Mesothelial cell of epicardium (in vitro differentiated cells): Measurements from ENCODE around the gene PEX10. TPM values are rescaled to one million over a fixed set of nuclear protein-coding genes. Genes with fewer than 3 reads are reported as not detected.
"Not testable (repeated sequence)": the region's sequence is repeated elsewhere in the genome, so short reads cannot be mapped to it uniquely, and the experiment has no call there.

Experiments used
- DNase-seq, 2 experiments: peaks; one replicate each; pipeline ENCODE4 v3.0.0; 2021; ENCODE audit warnings: low spot score in 2 of 2; ENCODE audit not compliant: unreplicated experiment in 2 of 2
- H3K27ac Mint-ChIP-seq: 2 replicates; pipeline ENCODE4 v1.8.0; 2021; ENCODE audit warnings: mixed read lengths
- H3K27me3 Mint-ChIP-seq: 2 replicates; pipeline ENCODE4 v1.8.0; 2021; ENCODE audit warnings: low read depth, mixed read lengths
- H3K36me3 Mint-ChIP-seq: 2 replicates; pipeline ENCODE4 v1.8.0; 2021; ENCODE audit warnings: mixed read lengths
- H3K4me1 Mint-ChIP-seq: 2 replicates; pipeline ENCODE4 v1.8.0; 2021; ENCODE audit warnings: mixed read lengths
- H3K4me3 Mint-ChIP-seq: 2 replicates; pipeline ENCODE4 v1.8.0; 2021; ENCODE audit warnings: mild to moderate bottlenecking, moderate library complexity, mixed read lengths
- H3K9me3 Mint-ChIP-seq: 2 replicates; pipeline ENCODE4 v1.8.0; 2021; ENCODE audit warnings: mixed read lengths
- total RNA-seq: library from RNA; stranded (reverse); gene quantifications from 3 replicates; pipeline ENCODE4 v1.2.1, GENCODE V29; 2021
- TF ChIP-seq, protein P1 (sequence below): fragments of 200-600 bp; sonication (generic); IDR thresholded peaks from one replicate; pipeline ENCODE4 v1.5.0; 2021; ENCODE audit warnings: antibody characterized with exemption; ENCODE audit not compliant: unreplicated experiment

The PEX10 gene
- 25.8 to 26.6 TPM (median 25.9 TPM) in 3 replicates for total RNA-seq

DNA sequence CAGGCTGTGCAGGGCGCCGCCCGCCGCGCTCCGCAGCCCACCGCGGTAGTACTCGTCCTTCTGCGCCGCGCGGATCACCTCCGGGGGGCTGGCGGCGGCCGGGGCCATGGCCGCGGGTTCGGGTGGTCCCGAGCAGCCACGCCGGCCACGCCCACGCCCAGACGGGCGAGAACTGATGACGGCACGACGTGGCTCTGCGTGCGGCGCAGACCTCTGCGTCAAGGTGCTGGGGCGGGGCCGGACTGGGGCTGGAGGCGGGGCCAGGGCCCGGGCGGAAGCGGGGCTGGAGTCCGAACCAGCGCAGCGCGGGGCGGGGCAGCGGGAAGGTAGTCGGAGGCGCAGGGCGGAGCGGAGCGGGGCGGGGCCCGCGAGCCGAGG, at the start of gene PEX10:
Gene PEX10, minus strand, starts transcription at position 170 of the 378 bp plus-strand sequence. Its CDS starts 62 bp downstream, at position 108.
- peaks cover 11% of the 10 kb centered on the region for H3K27me3 Mint-ChIP-seq
- H3K4me3 Mint-ChIP-seq = peak within 1 kb of the TSS; percentile 87
- no peaks in the 10 kb centered on the region for H3K9me3 Mint-ChIP-seq
- H3K27ac Mint-ChIP-seq = peak within 1 kb of the TSS; percentile 78
- peak; percentile 99 for DNase-seq
- H3K36me3 Mint-ChIP-seq = peaks cover 4% of the 10 kb centered on the region
- peaks cover 26% of the 10 kb centered on the region for H3K4me1 Mint-ChIP-seq
- TF ChIP-seq, protein P1, sequence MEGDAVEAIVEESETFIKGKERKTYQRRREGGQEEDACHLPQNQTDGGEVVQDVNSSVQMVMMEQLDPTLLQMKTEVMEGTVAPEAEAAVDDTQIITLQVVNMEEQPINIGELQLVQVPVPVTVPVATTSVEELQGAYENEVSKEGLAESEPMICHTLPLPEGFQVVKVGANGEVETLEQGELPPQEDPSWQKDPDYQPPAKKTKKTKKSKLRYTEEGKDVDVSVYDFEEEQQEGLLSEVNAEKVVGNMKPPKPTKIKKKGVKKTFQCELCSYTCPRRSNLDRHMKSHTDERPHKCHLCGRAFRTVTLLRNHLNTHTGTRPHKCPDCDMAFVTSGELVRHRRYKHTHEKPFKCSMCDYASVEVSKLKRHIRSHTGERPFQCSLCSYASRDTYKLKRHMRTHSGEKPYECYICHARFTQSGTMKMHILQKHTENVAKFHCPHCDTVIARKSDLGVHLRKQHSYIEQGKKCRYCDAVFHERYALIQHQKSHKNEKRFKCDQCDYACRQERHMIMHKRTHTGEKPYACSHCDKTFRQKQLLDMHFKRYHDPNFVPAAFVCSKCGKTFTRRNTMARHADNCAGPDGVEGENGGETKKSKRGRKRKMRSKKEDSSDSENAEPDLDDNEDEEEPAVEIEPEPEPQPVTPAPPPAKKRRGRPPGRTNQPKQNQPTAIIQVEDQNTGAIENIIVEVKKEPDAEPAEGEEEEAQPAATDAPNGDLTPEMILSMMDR = no peak

DNA sequence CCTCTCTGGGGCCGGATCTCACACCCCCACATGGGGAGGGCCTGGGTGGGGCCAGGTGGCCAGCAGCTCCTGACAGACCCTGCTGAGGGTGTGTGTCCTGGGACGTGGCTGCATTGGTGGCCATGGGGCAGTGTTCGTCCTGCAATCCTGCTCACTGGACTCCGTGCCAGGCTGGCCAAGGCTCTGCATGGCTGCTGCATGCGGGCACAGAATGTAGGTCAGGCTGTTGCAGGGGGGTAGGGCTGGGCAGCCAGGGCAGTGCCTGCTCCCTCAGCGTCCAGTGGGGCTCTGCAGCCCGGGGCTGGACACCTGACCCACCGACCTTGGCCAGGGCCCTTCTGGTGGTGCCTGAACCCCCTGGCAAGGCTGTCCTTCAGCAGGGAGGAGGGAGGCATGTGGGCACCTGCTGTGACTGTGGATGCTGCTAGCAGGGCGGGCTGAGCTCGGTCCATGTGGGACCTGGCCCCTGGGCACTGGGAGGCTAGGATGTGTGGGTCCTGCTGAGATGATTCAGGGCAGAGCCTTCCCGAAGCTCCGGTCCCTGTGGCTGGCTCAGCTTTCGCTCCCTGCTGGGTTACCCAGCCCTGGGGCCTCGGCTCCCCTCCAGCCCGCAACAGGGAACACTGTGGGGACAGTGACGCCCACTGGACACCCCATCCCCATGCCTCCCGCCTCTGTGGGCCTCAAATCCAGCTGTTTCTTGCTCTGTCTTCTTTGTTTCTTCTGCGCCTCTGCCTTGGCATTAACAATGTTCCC, 48.8 kb upstream of the PEX10 start:
- H3K4me1 Mint-ChIP-seq = peaks cover 10% of the 10 kb centered on the region
- H3K9me3 Mint-ChIP-seq = no peaks in the 10 kb centered on the region
- H3K27me3 Mint-ChIP-seq = peaks cover 15% of the 10 kb centered on the region
- TF ChIP-seq, protein P1 = no peak
- H3K4me3 Mint-ChIP-seq = no peak overlapping the region
- no peak for DNase-seq
- no peaks in the 10 kb centered on the region for H3K36me3 Mint-ChIP-seq
- no peak overlapping the region for H3K27ac Mint-ChIP-seq

DNA sequence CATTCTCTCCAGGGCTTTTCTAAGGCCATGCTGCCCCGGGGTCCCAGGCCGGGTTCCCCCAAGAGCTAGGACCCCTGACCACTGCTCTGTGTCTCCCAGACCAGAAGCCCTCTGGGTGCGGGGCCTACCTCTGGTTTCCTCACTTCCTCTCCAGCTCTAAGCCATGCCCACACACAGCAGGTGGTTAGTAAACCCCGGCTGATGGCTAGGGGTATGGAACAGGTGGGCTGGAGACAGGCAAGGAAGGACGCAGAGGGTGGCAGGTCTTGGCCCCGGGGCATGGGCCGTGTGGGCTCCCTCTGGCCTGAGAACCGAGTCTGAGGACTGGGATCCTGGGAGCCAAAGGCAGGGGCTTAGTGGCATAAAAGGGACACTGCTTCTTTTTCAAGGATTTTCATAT, 47.8 kb upstream of the PEX10 start:
- TF ChIP-seq, protein P1 = no peak
- no peak overlapping the region for H3K4me3 Mint-ChIP-seq
- H3K27me3 Mint-ChIP-seq = peaks cover 15% of the 10 kb centered on the region
- DNase-seq = no peak
- H3K9me3 Mint-ChIP-seq = no peaks in the 10 kb centered on the region
- H3K27ac Mint-ChIP-seq = no peak overlapping the region
- no peaks in the 10 kb centered on the region for H3K36me3 Mint-ChIP-seq
- H3K4me1 Mint-ChIP-seq = peaks cover 10% of the 10 kb centered on the region

GRCh38 chr1:2459757-2460156, 47.4 kb upstream of the PEX10 start:
- Mint-ChIP-seq H3K27me3 (peaks cover 13% of the 10 kb centered on the region), H3K4me1 (peaks cover 10% of the 10 kb centered on the region), H3K4me3 (no peak overlapping the region), H3K36me3 (no peaks in the 10 kb centered on the region), H3K9me3 (no peaks in the 10 kb centered on the region), H3K27ac (no peak overlapping the region)
- DNase-seq = no peak
- TF ChIP-seq, protein P1 = no peak

DNA sequence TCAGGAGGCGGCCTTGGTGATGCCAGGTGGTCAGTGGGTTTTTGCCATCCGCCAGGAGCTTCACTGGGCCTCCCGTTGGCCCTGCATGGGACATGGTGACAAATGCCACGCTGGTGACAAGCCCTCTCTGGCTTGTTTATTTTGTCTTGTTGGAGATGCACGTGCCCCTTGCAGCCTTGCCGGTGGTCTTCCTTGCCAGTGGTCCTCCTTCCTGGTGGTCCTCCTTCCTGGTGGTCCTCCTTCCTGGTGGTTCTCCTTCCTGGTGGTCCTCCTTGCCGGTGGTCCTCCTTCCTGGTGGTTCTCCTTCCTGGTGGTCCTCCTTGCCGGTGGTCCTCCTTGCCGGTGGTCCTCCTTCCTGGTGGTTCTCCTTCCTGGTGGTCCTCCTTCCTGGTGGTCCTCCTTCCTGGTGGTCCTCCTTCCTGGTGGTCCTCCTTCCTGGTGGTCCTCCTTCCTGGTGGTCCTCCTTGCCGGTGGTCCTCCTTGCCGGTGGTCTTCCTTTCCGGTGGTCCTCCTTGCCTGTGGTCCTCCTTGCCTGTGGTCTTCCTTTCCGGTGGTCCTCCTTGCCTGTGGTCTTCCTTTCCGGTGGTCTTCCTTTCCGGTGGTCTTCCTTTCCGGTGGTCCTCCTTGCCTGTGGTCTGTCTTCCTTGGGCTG, 46.9 kb upstream of the PEX10 start:
- H3K27me3 Mint-ChIP-seq, H3K9me3 Mint-ChIP-seq, H3K4me1 Mint-ChIP-seq, H3K36me3 Mint-ChIP-seq, DNase-seq, H3K27ac Mint-ChIP-seq, H3K4me3 Mint-ChIP-seq: not testable (repeated sequence)

DNA sequence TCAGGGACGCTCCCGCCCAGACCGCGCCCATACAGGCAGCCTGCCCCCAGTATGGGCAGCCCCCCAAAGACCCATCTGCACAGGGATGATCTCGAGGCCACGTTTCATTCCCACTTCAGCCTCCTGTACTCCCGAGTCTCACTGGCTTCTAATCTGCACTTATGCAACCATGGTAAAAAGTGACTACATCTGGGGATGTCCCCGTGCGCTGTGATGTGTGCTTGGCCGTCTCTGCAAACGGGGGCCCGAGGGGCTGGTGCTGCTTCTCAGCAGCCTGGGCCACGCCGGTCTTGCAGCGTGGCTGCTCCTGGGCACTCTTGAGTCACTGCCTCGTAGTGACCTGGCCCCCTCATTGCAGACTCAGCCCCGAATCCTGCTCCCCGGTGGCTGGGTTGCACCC, 46.3 kb upstream of the PEX10 start:
- H3K9me3 Mint-ChIP-seq = no peaks in the 10 kb centered on the region
- H3K4me1 Mint-ChIP-seq = peaks cover 10% of the 10 kb centered on the region
- H3K27me3 Mint-ChIP-seq = peaks cover 7% of the 10 kb centered on the region
- TF ChIP-seq, protein P1 = no peak
- H3K27ac Mint-ChIP-seq = no peak overlapping the region
- no peak overlapping the region for H3K4me3 Mint-ChIP-seq
- no peak for DNase-seq
- H3K36me3 Mint-ChIP-seq = no peaks in the 10 kb centered on the region
